SK-N-MC (cell line): ENCODE results near the gene LONP2.

Experiments
- EZH2 ChIP-seq: fragments of 200-600 bp; sonication (generic); IDR thresholded peaks from one replicate; pipeline ENCODE4 v1.6.1; 2017; ENCODE audit warnings: antibody characterized with exemption
- POLR2AphosphoS5 ChIP-seq: IDR thresholded peaks from 2 replicates; pipeline ENCODE4 v1.6.1; 2012; ENCODE audit warnings: mild to moderate bottlenecking, low read depth, low read length, borderline replicate concordance

- TF ChIP-seq POLR2AphosphoS5 (no peak), EZH2 (no peak)
Observed at GRCh38 chr16:48246066-48246465, 2.0 kb downstream of the LONP2 start.
